Fibroblast of upper back skin (primary cell): ENCODE results near the gene ANO9.

Experiments used
- DNase-seq: peaks from one replicate; pipeline ENCODE4 v3.0.0-alpha.2; 2013

ANO9 gene

GRCh38 chr11:441418-442274 lies at the start of gene ANO9:
Gene ANO9 (minus strand): TSS chr11:442011. CDS start chr11:441926, 85 bp downstream.
- no peak for DNase-seq

GRCh38 chr11:491358-491757 lies 49.5 kb upstream of the ANO9 start:
- DNase-seq: no peak

- DNase-seq: no peak
These were observed 49.1 kb upstream of the ANO9 start for GRCh38 chr11:490930-491260.

- DNase-seq: no peak
These were observed 48.5 kb upstream of the ANO9 start for GRCh38 chr11:490186-490929.

- no peak for DNase-seq
These were observed 47.9 kb upstream of the ANO9 start for GRCh38 chr11:489610-490185.

- DNase-seq: no peak
These were observed 47.2 kb upstream of the ANO9 start for GRCh38 chr11:488992-489391.

- DNase-seq: no peak
These were observed 46.8 kb upstream of the ANO9 start for GRCh38 chr11:488579-488978.

GRCh38 chr11:488062-488461 lies 46.3 kb upstream of the ANO9 start:
- no peak for DNase-seq

GRCh38 chr11:487571-488021 lies 45.8 kb upstream of the ANO9 start:
- DNase-seq: no peak

- DNase-seq: no peak
These were observed 44.4 kb upstream of the ANO9 start for GRCh38 chr11:486189-486588.

- DNase-seq: no peak
These were observed 42.8 kb upstream of the ANO9 start for GRCh38 chr11:484616-485015.

- no peak for DNase-seq
These were observed 37.5 kb upstream of the ANO9 start for GRCh38 chr11:479311-479710.

- DNase-seq: no peak
These were observed 35.4 kb upstream of the ANO9 start for GRCh38 chr11:477052-477715.

- DNase-seq: no peak
These were observed 34.6 kb upstream of the ANO9 start for GRCh38 chr11:476416-476815.

GRCh38 chr11:475941-476340 lies 34.1 kb upstream of the ANO9 start:
- DNase-seq: no peak

GRCh38 chr11:474914-475506 lies 33.2 kb upstream of the ANO9 start:
- DNase-seq: no peak

- no peak for DNase-seq
These were observed 32.4 kb upstream of the ANO9 start for GRCh38 chr11:473962-474785.

GRCh38 chr11:473415-473814 lies 31.6 kb upstream of the ANO9 start:
- DNase-seq: no peak

GRCh38 chr11:472816-473215 lies 31.0 kb upstream of the ANO9 start:
- DNase-seq: no peak

GRCh38 chr11:472272-472671 lies 30.5 kb upstream of the ANO9 start:
- no peak for DNase-seq

GRCh38 chr11:471468-472145 lies 29.8 kb upstream of the ANO9 start:
- DNase-seq: no peak
